Naive thymus-derived CD4-positive, alpha-beta T cell (primary cell): ENCODE measurements around the gene TSKS. TPM values are rescaled to one million over a fixed set of nuclear protein-coding genes. Genes with fewer than 3 reads are reported as not detected.

Source experiments
- ATAC-seq: fragments of 150-1000 bp; cut with Tn5 transposase; 2 replicates; pipeline ENCODE4 v1.10.0; 2021; ENCODE audit warnings: mild to moderate bottlenecking, moderate library complexity
- CTCF ChIA-PET: fragments of 350-600 bp; sonication (Branson Sonifier 250); formaldehyde crosslinking; loops from one replicate; lab custom pipeline; 2021; ENCODE audit warnings: antibody characterized with exemption; lab: Charles Lee
- POLR2A ChIA-PET: fragments of 350-600 bp; sonication (Branson Sonifier 250); formaldehyde crosslinking; loops from one replicate; lab custom pipeline; 2021; ENCODE audit warnings: antibody characterized with exemption, inconsistent platforms; lab: Charles Lee
- DNase-seq, 9 donors: peaks; one replicate each; pipeline versions ENCODE4 v3.0.0 to v3.0.0-alpha.2; 2020 to 2022; ENCODE audit warnings: mixed read lengths in 1 of 9
- H3K27ac ChIP-seq: one replicate; pipeline ENCODE4 v1.7.0; 2013; ENCODE audit warnings: mild to moderate bottlenecking, low read depth, low read length, moderate library complexity
- H3K27me3 ChIP-seq, 2 donors: one replicate each; pipeline ENCODE4 v1.7.0; 2013; ENCODE audit warnings: low read length in 2 of 2, mild to moderate bottlenecking in 2 of 2, moderate library complexity in 2 of 2; ENCODE audit not compliant: control insufficient read depth in 2 of 2, insufficient read depth in 2 of 2
- H3K36me3 ChIP-seq, 3 experiments: 1 replicate in 2 of 3; 2 replicates in 1 of 3; pipeline ENCODE4 v1.7.0; 2013; ENCODE audit warnings: low read length in 3 of 3, mild to moderate bottlenecking in 3 of 3, moderate library complexity in 1 of 3; ENCODE audit not compliant: insufficient read depth in 3 of 3, control insufficient read depth in 2 of 3
- H3K4me1 ChIP-seq, 2 donors: one replicate each; pipeline ENCODE4 v1.7.0; 2013; ENCODE audit warnings: low read length in 2 of 2, mild to moderate bottlenecking in 2 of 2, moderate library complexity in 1 of 2; ENCODE audit not compliant: control insufficient read depth in 2 of 2, insufficient read depth in 2 of 2
- H3K4me3 ChIP-seq: 2 replicates; pipeline ENCODE4 v1.7.0; 2013; ENCODE audit warnings: mild to moderate bottlenecking, low read length
- H3K9me3 ChIP-seq, 3 experiments: 1 replicate in 2 of 3; 2 replicates in 1 of 3; pipeline ENCODE4 v1.7.0; 2013; ENCODE audit warnings: low read length in 3 of 3; ENCODE audit not compliant: control insufficient read depth in 2 of 3
- H3K27ac Mint-ChIP-seq, 9 donors: one replicate each; pipeline ENCODE4 v1.8.0; 2020 to 2022; ENCODE audit warnings: mixed read lengths in 9 of 9, mild to moderate bottlenecking in 8 of 9, moderate library complexity in 5 of 9, inconsistent platforms in 2 of 9
- H3K27me3 Mint-ChIP-seq, 5 donors: one replicate each; pipeline ENCODE4 v1.8.0; 2021 to 2022; ENCODE audit warnings: mixed read lengths in 5 of 5, mild to moderate bottlenecking in 1 of 5
- H3K36me3 Mint-ChIP-seq, 5 donors: one replicate each; pipeline ENCODE4 v1.8.0; 2020 to 2022; ENCODE audit warnings: mixed read lengths in 5 of 5, mild to moderate bottlenecking in 3 of 5, inconsistent platforms in 1 of 5
- H3K4me1 Mint-ChIP-seq, 7 donors: one replicate each; pipeline ENCODE4 v1.8.0; 2020 to 2022; ENCODE audit warnings: mixed read lengths in 7 of 7, mild to moderate bottlenecking in 3 of 7, inconsistent platforms in 1 of 7
- H3K4me3 Mint-ChIP-seq, 10 donors: one replicate each; pipeline ENCODE4 v1.8.0; 2020 to 2022; ENCODE audit warnings: mild to moderate bottlenecking in 10 of 10, mixed read lengths in 10 of 10, moderate library complexity in 6 of 10, inconsistent platforms in 2 of 10
- H3K9me3 Mint-ChIP-seq, 11 donors: one replicate each; pipeline ENCODE4 v1.8.0; 2020 to 2022; ENCODE audit warnings: mixed read lengths in 11 of 11, mild to moderate bottlenecking in 4 of 11, inconsistent platforms in 1 of 11, moderate library complexity in 1 of 11
- intact Hi-C, 2 donors: fragments of 100-400 bp; cut with micrococcal nuclease; formaldehyde crosslinking; loops; one replicate each; pipeline ENCODE4 v1.15.1; 2023
- polyA plus RNA-seq, 2 donors: library from polyadenylated mRNA; unstranded; fragments of 300-500 nt; fragmentation: Illumina TruSeq; gene quantifications; one replicate each; pipeline ENCODE4 v1.2.3, GENCODE V29; 2021
- total RNA-seq, 6 experiments: library from RNA in 5 of 6; stranded (reverse) in 5 of 6; gene quantifications; 1 replicate in 5 of 6; 2 replicates in 1 of 6; pipeline ENCODE4 v1.2.3 and lab custom pipeline; 2021 to 2026

The TSKS gene
- total and polyA plus RNA-seq, 7 experiments from 2014 or later = 0.51 to 3.6 (median 1.5) TPM

- ATAC-seq (no peak), DNase-seq (no peak)
- Mint-ChIP-seq H3K9me3 (peaks cover 0 to 2% (median 0%) of the 10 kb centered on the region in 11 donors), H3K27ac (no peak overlapping the region), H3K27me3 (peaks cover 0 to 6% (median 0%) of the 10 kb centered on the region in 5 donors), H3K4me1 (peaks cover 3 to 11% (median 6%) of the 10 kb centered on the region in 7 donors), H3K4me3 (no peak overlapping the region), H3K36me3 (no peaks in the 10 kb centered on the region)
- no peaks in the 10 kb centered on the region for H3K27me3 ChIP-seq
- no peak overlapping the region for H3K27ac ChIP-seq
- ChIA-PET POLR2A (no interaction called here), CTCF (no interaction called here)
- H3K4me3 ChIP-seq = no peak overlapping the region
- H3K4me1 ChIP-seq = peaks cover 0 to under 1% of the 10 kb centered on the region in 2 donors
- no peaks in the 10 kb centered on the region for H3K9me3 ChIP-seq
- intact Hi-C loops = no loop called here
- no peaks in the 10 kb centered on the region for H3K36me3 ChIP-seq
These were observed 67.0 kb downstream of the TSKS start for GRCh38 chr19:49696115-49696514.

GRCh38 chr19:49692147-49692506 lies 71.0 kb downstream of the TSKS start:
- Histone ChIP-seq H3K36me3 (peaks cover 0 to 10% (median 0%) of the 10 kb centered on the region in 3 experiments), H3K27ac (no peak overlapping the region), H3K4me3 (no peak overlapping the region), H3K27me3 (no peaks in the 10 kb centered on the region), H3K4me1 (peaks cover 4 to 12% of the 10 kb centered on the region in 2 donors), H3K9me3 (no peaks in the 10 kb centered on the region)
- Mint-ChIP-seq H3K27ac (no peak overlapping the region), H3K27me3 (peaks cover 5 to 15% (median 9%) of the 10 kb centered on the region in 5 donors), H3K36me3 (peaks cover 0 to 3% (median 0%) of the 10 kb centered on the region in 5 donors), H3K4me1 (peaks cover 19 to 38% (median 25%) of the 10 kb centered on the region in 7 donors), H3K9me3 (peaks cover 0 to 3% (median 0%) of the 10 kb centered on the region in 11 donors), H3K4me3 (peak overlapping the region in 7 of 10 donors; percentile 12 to 98 (median 38))
- CTCF ChIA-PET = no interaction called here
- intact Hi-C loops = loop anchor here in 1 of 2 donors (5.0 kb wide), 1 partner anchor 75 kb away; the partner anchor contains the start of gene AP2A1
- ATAC-seq (no peak), DNase-seq (no peak)
- POLR2A ChIA-PET = no interaction called here

DNA sequence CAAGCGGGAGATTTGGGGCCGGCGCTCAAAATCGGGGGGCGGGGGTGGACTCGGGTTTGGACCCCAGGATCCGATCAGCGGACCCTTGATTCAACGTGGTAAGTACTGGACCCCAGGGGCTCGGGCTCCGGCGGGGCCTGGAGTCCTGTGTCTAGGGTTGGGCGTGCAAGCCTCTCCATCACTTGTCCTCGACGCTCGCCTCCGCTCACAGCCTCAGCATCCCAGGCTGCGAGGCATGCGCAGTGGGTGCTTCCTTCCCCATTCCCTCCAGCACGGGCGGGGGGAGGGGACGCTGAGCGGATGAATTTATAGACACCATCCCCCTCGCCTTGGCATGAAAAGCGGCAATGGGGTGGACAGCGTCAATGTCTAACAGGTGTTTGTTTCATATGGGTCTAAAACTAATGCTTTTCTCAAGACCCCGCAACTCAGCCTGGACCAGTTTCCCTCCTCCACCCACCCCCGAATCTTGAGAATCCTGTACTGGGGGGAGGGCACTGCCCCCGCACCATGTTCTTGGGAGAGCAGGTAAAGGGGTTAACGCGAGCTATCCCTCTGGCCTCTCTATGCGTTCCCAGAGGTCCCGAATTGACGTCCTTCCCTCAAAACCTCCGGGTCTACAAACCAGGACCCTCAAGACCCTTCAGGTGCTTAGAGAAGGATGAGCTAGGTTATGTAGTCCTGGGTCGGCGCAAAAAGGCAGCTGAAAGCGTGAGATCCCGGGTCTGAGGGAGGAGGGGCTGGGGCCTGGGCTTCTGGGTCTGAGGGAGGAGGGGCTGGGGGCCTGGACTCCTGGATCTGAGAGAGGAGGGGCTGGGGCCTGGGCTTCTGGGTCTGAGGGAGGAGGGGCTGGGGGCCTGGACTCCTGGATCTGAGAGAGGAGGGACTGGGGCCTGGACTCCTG lies 71.6 kb downstream of the TSKS start:
- H3K27me3 ChIP-seq = no peaks in the 10 kb centered on the region
- ATAC-seq (peak; percentile 24), DNase-seq (no peak)
- H3K4me3 Mint-ChIP-seq = peak overlapping the region; percentile 82 to 98 (median 86)
- intact Hi-C loops = loop anchor here (2.0 to 5.0 kb wide), 3 partner anchors 25 to 76 kb away; partner anchors contain the start of gene AP2A1 (in 2 of the 2)
- peaks cover 0 to 3% (median 0%) of the 10 kb centered on the region in 5 donors for H3K36me3 Mint-ChIP-seq
- no peak overlapping the region for H3K27ac ChIP-seq
- H3K36me3 ChIP-seq = peaks cover 0 to 14% (median 0%) of the 10 kb centered on the region in 3 experiments
- peak overlapping the region in 7 of 9 donors; percentile 34 to 84 (median 45) for H3K27ac Mint-ChIP-seq
- ChIA-PET CTCF (interaction anchor here (0.6 to 1.3 kb wide), 3 partner anchors 11 to 390 kb away, joined by 3 to 7 read pairs (median 5); no protein-coding TSS in a partner anchor), POLR2A (interaction anchor here (0.5 to 0.7 kb wide), 2 partner anchors 182 to 239 kb away, joined by 3 read pairs; no protein-coding TSS in a partner anchor)
- peaks cover 0 to 3% (median 0%) of the 10 kb centered on the region in 11 donors for H3K9me3 Mint-ChIP-seq
- H3K27me3 Mint-ChIP-seq = peaks cover 5 to 15% (median 9%) of the 10 kb centered on the region in 5 donors
- H3K4me1 ChIP-seq = peaks cover 4 to 12% of the 10 kb centered on the region in 2 donors
- peak overlapping the region; percentile 45 for H3K4me3 ChIP-seq
- H3K4me1 Mint-ChIP-seq = peaks cover 19 to 38% (median 25%) of the 10 kb centered on the region in 7 donors
- H3K9me3 ChIP-seq = no peaks in the 10 kb centered on the region

DNA sequence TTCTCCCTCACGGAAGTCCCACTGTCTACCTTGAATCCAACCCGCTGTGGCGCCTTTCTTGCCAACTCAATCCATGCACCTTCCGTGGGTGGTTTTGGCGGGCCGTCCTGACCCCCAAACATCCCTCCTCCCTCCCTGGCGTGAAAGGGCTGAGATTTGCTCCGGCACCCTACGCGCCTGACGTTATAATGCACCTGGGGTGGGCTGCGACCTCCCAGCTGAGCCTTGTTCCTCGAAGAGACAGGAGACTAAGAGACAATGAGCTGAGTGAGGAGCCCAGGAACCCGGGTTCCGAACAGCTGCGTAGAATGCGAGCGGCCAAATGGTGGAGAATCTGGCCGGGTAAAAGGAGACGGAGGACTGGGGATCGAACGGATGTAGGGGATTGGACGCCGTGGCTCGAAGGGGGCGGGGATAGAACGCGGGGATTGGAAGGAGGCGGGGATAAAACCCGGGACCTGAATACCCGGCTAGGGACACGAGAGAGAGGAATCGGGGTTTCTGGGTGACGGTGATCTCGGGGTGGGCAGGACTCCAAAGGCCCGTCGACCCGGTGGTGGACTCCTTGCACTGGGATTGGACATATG lies 72.4 kb downstream of the TSKS start, which contains the start of gene CPT1C:
Gene CPT1C (plus strand): TSS at position 461 of the 587 bp plus-strand sequence. CDS start 1,137 bp downstream, outside the sequence.
- Histone ChIP-seq H3K27ac (peak within 1 kb of the TSS; percentile 44), H3K27me3 (no peaks in the 10 kb centered on the region), H3K4me1 (peaks cover 4 to 12% of the 10 kb centered on the region in 2 donors), H3K4me3 (peak within 1 kb of the TSS; percentile 45), H3K36me3 (peaks cover 0 to 22% (median 0%) of the 10 kb centered on the region in 3 experiments), H3K9me3 (no peaks in the 10 kb centered on the region)
- peaks cover 0 to 3% (median 0%) of the 10 kb centered on the region in 11 donors for H3K9me3 Mint-ChIP-seq
- H3K27ac Mint-ChIP-seq = peak within 1 kb of the TSS; percentile 6 to 84 (median 45)
- peaks cover 5 to 15% (median 9%) of the 10 kb centered on the region in 5 donors for H3K27me3 Mint-ChIP-seq
- POLR2A ChIA-PET = interaction anchor here (0.5 to 1.2 kb wide), 3 partner anchors 9 to 240 kb away, joined by 3 to 4 read pairs (median 3); partner anchors contain the start of gene RRAS
- CTCF ChIA-PET = interaction anchor here (0.6 to 1.3 kb wide), 3 partner anchors 13 to 390 kb away, joined by 4 to 7 read pairs (median 5); no protein-coding TSS in a partner anchor
- intact Hi-C loops = loop anchor here (1.0 to 5.0 kb wide), 4 partner anchors 10 to 77 kb away; partner anchors contain the start of gene AP2A1 (in 2 of the 2)
- DNase-seq = peak in 7 of 9 donors; percentile 31 to 65 (median 46)
- peaks cover 19 to 38% (median 25%) of the 10 kb centered on the region in 7 donors for H3K4me1 Mint-ChIP-seq
- H3K36me3 Mint-ChIP-seq = peaks cover 0 to 4% (median 0%) of the 10 kb centered on the region in 5 donors
- peak within 1 kb of the TSS; percentile 82 to 98 (median 86) for H3K4me3 Mint-ChIP-seq
- peak; percentile 71 for ATAC-seq

DNA sequence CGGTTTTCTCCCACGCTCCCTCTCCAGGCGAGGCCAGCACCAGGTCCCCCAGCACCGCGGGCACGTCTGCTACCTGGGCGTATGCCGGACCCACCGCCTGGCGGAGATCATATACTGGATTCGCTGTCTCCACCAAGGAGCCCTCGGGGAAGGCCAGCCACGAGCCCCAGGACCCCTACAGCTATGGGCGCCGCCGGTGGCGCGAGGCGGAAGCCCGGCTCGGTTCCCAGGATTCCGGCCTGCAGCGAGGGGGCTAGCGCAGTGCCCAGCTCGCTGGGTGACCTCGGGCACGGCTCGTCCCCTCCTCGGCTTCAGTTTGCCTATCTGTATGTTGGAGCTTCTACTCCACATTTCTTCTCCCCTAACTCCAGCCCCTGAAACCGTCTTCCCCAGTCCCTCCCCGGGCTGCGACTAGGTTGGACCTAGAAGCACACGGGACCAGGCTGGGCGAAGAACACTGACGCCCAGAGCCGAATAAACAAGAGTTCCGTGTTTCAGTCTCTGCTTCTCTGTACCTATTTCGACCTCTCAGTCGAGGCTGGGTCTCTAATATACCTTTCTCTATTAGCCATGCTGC lies 72.9 kb downstream of the TSKS start:
- DNase-seq (no peak), ATAC-seq (peak; percentile 33)
- Mint-ChIP-seq H3K27ac (peak overlapping the region in 7 of 9 donors; percentile 6 to 84 (median 44)), H3K4me3 (peak overlapping the region; percentile 82 to 98 (median 86)), H3K27me3 (peaks cover 5 to 15% (median 9%) of the 10 kb centered on the region in 5 donors), H3K36me3 (peaks cover 0 to 7% (median 5%) of the 10 kb centered on the region in 5 donors), H3K9me3 (peaks cover 0 to 3% (median 0%) of the 10 kb centered on the region in 11 donors), H3K4me1 (peaks cover 19 to 38% (median 25%) of the 10 kb centered on the region in 7 donors)
- Histone ChIP-seq H3K4me3 (peak overlapping the region; percentile 45), H3K36me3 (peaks cover 0 to 27% (median 0%) of the 10 kb centered on the region in 3 experiments), H3K4me1 (peaks cover 4 to 12% of the 10 kb centered on the region in 2 donors), H3K9me3 (no peaks in the 10 kb centered on the region), H3K27me3 (no peaks in the 10 kb centered on the region), H3K27ac (peak overlapping the region; percentile 44)
- ChIA-PET POLR2A (interaction anchor here (0.6 to 1.2 kb wide), 4 partner anchors 10 to 900 kb away, joined by 3 to 4 read pairs (median 3); partner anchors contain the start of gene RRAS), CTCF (interaction anchor here (0.6 to 1.3 kb wide), 3 partner anchors 12 to 389 kb away, joined by 4 to 7 read pairs (median 5); no protein-coding TSS in a partner anchor)
- intact Hi-C loops = loop anchor here (1.0 to 5.0 kb wide), 4 partner anchors 10 to 77 kb away; partner anchors contain the start of gene AP2A1 (in 2 of the 2)
